HG03064 (cell line): ENCODE results near the gene CTNND2.

Experiments
- ATAC-seq: cut with Tn5 transposase; IDR thresholded peaks from one replicate; pipeline ENCODE4 v1.9.1; 2021; ENCODE audit warnings: low read depth; ENCODE audit not compliant: unreplicated experiment

The CTNND2 gene

DNA sequence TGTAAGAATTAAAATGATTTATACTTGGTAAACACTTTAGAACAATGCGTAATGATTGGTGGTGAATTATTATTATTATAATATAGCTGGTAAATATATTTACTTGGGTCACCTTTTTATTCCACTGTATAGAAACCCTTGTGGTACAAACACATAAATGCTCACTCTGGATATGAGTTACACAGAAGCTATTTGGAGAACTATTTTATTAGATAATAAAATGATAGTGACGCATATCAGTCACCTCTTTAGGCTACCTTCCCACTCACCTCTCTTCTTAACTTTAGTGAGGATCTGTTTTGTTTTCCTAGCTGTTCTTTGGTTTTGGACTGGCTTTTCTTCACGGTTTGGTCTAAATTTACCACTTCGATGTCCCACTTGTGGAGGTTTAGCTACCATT, 605.4 kb downstream of the CTNND2 start:
- no peak for ATAC-seq

DNA sequence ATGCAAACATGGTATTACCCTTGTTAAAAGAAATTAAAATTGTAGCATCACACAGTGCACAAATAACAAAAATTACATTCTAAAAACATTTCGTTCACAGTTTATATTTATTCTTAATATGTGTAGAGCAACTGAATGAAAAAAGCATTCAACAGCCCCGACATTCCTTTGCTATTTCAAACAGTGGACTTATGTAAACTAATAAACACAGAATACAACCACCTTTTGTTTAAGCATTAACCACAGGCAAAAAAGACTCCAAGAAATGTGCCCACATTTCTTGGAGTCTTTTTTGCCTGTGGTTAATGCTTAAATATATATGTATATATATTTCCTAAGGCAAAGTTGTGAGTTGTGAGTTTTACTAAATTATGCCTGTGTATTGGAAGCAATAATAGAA, 610.7 kb downstream of the CTNND2 start:
- no peak for ATAC-seq

DNA sequence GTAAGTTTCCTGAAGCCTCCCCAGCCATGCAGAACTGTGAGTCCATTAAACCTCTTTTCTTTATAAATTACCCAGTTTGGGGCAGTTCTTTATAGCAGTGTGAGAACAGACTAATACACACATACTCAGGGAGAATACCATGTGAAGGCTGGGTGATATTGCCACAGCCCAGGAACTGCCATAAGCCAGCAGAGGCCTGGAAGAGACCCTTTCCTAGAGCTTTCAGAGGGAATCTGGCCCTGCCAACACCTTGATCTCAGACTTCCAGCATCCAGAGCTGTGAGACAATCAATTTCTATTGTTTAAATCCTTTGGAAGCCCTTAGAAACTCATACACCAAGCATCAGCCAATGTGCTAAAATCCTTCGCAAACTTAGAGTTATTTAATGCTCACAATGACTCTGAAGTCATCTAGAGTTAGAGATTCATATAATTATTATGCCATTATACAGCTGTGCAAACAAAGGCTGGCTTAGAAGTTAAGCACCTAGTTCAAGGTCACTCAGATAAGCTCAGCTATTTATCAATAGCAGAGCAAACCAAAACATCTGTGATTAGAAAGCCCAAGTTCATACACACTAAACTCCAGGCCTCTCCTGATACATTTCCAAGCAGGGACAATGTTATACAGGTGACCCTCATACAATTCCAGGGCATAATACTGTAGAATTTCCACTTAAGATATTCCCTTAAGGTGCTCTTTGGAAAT, 611.4 kb downstream of the CTNND2 start:
- no peak for ATAC-seq

DNA sequence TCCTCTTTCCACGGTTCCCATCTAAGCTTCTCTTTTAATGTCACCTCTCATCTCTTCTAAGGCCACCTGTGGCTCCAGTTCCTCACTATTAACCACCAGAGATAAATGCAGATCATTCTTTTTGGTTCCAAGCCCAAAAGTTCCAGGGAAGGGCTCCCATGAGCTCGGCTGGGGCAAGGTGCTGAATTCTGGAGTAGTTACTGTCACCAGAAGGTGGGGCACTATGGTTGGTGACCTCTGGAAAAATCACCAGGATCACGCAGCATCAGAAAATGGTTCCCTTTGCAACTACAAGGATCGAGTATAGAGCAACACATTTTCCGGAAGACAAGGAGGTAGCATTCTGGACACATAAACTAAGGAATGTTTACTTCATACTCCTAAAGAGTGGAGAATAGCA, 614.5 kb downstream of the CTNND2 start:
- no peak for ATAC-seq

DNA sequence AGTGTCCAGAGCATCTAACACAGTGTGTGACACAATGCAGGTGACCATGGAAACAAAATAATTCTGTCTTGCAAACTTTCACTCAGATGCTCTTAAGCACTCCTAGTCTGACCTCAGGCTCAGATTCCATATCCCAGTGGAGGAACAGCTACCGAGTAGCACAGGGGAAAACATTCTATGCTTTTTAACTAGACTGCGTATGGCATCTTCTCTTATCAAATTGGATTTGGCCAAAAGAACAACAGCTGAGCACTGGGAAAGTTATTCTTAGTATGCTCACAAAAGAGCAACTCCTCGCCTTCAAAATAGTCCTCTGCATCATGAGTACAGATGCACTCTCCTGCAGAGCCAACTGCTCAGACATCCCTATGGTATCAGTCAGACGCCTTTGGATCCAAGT, 615.0 kb downstream of the CTNND2 start:
- no peak for ATAC-seq

DNA sequence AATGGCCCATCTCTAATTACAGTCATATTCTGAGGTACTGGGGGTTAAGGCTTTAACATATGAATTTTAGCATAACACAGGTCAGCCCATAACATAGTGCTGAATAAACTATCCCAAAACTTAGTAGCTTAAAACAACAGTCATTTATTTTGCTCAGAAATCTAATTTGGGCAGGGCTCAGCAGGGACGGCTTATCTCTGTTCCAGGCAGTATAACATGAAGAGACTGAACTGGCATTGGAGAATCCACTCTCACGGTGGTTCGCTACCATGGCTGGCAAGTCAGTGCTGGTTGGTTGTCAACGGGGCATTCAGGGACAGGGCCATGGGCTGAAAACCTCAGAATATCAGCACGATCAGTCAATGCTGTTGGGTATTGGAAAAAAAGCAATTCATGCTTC, 622.4 kb downstream of the CTNND2 start:
- ATAC-seq = no peak

DNA sequence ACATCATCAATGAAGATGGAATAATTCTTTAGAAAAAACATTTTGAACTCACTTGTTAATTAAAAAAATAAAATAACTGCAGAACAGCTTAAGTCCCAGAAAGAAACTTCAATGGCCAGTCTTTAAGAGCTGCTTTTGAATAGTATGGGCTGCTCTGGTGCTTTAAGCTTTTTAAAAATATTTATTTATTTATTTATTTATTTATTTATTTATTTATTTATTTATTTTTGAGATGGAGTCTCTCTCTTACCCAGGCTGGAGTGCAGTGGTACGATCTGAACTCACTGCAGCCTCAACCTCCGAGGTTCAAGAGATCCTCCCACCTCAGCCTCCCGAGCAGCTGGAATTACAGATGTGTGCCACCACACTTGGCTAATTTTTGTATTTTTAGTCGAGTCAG, 626.9 kb downstream of the CTNND2 start:
- no peak for ATAC-seq

DNA sequence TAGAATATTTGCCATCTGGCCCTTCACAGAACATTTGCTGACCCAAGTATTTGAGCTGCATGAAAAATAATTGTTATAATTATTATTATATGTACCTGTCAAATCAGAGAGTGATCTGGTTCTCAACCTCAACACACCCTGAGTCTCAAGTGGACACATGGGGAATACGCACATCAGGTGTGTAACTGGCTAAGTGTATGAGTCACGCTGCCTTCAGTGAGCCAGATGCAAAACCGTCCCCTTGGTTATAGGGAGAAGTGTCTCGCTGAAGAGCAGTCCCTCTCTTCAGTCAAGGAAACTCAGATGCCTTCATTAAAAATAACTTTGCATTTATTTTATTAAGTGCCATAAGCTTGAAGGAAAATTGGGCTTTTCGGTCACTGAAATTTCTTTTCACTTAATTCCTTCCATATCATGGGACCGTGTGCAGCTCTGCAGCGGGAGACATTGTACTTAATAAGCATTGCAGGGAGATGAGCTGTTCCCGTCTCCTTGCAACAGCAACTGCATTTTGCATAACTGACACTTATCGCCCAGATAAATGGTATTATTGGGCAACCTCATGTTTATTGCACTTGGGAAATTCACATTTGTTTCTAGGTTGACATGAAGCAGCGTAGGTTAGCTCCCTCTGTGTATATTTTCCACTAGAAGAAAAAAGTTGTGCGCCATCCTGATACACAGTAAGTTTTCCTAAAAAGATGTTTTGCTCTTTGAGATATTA, 630.9 kb downstream of the CTNND2 start:
- ATAC-seq = no peak

DNA sequence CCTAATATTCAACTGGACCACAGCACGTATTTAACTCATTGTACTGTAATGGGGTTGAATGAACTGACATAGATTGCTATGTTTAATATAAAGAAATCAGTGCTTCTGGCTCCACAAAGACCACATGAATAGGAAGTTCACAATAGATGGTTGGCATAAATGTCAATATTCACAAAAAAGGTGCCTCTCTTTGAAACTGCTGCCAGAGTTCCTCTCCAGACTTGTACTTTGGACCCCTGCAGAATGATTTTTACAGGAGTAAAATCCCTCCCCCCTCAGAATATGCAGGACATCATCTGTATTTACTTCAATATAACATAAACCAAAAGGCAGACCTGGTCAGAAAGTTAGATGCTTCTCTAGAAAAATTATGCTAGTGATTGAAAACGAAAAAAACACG, 634.7 kb downstream of the CTNND2 start:
- no peak for ATAC-seq

DNA sequence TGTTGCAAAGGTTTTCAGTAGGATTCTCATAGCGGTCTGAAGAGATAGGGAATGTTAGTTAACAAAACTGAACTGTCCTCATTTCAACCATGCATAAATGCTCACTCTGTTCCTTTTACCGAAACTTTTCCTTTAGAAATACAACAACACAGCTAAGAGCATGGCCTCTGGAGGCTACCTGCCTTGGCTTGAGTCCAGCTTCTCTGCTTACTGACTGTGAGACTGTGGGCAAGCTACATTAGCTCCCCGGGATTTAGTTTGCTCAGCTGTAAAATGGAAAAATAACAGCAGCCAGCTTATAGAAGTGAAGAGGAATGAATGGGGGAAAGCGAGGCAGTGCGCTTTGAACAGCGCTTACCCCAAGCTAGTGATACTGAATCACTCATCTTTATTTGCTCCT, 635.4 kb downstream of the CTNND2 start:
- ATAC-seq = no peak

DNA sequence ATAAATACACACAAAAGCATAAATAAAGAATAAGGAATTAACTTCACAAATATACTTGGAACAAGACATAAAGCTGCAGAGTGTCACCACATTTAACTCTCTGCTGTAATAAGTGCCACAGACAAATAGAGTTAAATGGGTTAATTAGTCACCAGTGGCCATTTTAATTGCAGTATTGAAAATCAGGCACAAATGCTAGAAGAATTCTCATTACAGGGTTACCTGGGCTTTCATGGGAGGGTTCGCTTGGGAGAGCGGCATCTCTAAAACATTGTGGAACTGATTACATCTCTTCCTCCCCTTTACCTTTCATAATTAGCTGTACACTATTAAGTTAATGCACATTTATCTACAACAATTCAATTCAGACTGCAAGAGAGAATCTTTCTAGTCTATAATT, 637.9 kb downstream of the CTNND2 start:
- ATAC-seq = no peak

DNA sequence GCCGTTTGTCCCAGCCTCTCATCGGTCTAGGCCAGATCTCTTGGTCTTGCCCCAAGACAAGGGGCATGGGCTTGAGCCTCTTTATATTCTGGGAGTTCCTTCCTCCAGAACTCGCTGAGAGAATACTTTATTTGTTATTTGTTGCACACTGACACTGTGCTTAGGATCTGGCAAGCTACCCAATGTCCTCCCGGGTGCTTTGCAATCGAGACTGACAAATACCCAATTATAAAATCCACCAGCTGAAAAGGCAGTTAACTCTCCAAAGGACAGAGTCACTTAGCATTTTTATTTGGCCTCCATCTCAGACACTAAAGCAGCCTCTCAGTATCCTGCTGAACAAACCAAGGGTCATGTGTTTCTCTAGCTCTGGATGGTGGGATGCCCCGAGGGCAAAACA, 643.0 kb downstream of the CTNND2 start:
- ATAC-seq = no peak

DNA sequence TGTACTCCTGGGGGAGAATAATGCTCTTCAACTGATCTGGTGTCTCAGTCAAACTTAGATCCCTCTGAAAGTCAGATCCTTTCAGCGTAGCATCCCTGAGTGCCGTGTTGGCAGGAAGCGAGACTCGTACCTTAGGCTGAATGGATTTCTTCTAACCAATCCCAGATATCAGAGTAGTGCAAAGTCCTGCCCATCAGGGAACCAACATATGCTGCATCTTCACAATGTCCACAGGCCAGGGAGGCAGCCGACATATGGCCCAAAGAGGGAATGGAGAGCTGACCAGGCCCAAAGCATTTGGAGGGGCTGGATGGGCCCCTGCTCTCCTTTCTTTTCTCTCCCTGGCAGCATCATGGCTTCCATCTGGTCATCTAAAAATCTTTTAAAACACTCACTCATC, 646.2 kb downstream of the CTNND2 start:
- no peak for ATAC-seq

DNA sequence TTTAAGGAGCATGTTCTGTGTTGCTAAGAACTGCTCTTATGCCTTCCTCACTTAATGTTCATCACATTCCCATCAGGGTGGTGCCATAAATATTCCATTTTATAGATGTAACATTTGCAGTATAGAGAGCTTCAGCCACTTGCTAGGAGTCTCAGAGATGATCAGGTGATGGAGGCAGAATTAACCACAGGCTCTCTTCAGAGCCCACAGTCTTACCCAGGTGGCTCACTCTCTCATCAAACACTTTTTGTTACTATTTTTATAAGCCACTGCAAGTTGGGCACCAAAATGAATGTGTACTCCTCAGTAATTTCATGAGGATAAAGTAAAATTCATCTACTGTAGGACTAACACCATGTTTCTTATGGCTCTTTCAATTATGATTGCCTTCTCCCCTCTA, 651.7 kb downstream of the CTNND2 start:
- ATAC-seq = no peak

DNA sequence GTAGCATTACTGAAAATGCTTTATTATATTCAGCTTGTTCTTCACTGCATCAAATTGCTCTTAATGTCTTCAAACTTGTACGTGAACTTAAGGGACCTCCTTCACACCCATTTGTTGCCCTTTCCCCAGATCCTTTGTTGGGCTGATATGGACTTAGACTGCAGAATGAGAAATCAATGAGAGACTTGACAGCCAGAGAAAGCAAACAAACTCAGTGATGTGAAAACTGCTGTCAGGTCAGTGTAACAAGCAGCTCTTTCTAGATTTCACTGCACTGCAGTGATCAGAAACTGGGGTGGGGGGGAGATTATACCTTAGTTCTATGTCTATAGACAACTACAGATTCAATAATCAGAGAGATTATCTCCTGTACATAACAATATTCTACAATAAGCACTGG, 652.2 kb downstream of the CTNND2 start:
- no peak for ATAC-seq

DNA sequence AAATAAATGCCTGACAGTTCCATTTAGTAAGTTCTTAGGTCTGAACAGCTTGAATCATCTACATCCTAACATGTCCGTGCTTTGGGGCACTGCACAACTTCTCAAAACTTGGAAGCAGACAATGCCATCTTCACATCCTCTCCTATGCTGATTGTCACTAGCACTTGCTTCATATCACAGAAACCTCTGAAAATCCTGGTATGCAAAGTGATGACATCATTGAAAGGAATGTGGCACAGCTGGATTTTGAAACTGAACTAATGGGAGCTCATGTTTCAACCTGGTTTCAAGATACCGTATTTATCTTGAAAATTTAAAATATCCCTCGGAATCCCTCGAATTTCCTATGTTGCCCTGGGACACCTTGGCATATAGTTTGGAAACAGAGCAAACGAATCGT, 653.0 kb downstream of the CTNND2 start:
- no peak for ATAC-seq

DNA sequence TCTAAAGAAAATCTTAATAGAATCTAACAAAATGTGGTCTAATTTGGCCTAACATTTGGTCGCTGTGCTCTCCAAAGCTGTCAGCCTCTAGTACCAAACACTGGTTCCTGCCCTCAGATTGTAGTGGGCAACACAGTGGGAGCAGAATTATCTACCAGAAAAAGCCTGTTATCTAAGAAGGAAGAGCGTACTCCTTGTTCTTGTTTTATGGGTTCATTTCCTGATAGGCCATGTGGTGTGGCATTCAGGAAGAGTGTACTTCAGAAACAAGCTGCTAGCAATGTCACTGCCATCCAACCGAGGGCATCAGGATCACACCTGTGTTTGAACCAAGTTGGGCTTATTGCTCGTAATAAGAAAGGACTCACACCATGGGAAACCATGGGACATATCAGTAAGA, 655.3 kb downstream of the CTNND2 start:
- ATAC-seq = no peak

DNA sequence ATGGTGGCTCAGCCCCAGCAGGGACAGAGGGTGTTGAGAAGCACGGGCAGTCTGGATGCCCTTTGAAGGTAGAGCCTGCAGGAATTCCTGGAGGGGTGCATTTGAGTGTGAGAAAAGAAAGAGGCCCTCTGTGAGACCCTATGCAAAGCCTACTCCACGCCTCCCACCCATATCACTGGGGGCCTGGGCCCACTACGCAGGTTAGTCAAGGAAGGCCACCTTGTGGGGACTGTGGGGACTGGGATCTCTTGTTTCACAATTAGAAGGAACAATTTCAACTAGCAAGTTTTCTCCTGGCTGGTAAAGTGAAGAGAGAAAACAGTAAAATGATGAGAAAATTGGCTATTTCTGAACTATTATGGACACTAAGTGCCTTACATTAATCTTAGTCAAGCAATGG, 657.0 kb downstream of the CTNND2 start:
- no peak for ATAC-seq

DNA sequence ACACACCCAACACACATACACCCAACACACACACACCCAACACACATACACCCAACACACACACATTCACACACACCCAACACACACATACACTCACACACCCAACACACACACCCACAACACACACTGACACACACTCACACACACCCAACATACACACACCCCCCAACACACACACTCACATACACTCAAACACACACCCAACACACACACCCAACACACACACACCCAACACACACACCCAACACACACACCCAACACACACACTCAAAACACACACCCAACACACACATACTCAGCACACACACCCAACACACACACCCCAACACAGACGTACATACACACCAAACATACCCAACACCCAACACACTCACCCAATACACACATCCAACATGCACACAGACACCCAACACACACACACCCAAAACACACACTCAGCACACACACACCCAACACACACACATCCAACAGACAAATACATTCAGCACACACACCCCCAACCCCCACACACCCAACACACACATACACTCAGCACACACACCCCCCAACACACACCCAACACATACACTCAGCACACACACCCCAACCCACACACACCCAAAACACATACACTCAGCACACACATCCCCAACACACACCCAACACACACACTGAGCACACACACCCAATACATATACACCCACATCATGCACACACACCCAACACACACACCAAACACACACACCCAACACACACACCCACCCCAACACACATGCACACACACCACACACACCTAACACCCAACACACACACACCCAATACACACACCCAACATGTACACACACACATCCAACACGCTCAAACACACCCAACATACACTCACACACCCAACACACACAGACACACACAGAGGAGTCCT, 663.7 kb downstream of the CTNND2 start:
- no peak for ATAC-seq

DNA sequence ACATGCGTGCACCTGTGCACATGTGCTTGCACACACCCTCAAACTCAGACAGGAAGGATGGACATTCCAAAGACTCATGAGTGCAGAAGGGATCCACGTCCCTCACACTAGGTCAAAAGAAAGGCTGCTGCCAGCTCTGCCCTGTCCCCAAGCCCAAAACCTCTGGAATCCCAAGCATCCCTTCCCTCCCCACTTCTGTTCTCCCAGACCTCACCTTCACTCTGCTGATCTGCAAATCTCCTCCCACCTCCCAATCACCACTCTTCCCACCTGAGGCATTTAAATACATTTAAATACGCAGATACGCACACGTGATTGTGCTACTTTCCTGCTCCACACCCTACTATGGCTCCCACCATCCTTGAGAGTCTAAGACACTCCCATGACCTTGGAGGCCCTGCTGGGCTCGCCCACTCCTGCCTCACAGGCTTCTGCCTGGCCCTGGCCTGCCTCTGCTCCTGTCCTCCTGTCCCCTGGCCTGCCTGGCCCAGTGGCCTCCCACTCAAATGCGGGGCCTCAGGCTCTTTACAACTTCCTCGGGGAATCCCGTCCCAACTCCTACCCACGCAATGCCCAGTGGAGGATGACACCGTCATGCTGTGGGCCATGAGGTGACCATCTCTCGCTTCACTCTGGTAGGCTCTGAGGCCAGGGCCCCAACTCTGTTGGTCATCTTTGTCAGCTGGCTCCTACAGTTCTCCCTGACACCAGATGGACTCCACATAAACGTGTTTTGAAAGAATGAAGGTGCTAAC, 664.8 kb downstream of the CTNND2 start:
- no peak for ATAC-seq

DNA sequence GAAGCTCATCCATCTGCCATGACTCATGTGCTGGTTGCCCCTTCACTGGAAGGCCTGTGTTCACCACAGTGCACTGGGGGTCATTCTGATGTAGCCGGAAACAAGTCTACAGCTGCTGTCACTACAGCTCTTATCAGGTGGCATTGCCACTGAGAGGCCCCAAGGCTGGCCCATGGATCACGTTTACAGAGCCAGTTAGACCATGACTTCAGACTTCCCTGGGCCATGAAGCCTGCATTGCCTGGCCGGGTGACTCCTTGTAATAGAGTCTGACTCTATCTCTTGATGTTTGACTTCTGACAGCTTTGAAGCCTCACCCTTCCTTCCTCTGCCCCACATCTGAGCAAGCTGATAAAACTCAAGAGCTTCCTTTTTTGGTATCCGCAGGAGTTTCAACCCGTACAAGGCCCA, 669.7 kb downstream of the CTNND2 start:
- ATAC-seq = no peak
